HFFc6 (cell line): ENCODE measurements around the gene NRK. TPM values are rescaled to one million over a fixed set of nuclear protein-coding genes. Genes with fewer than 3 reads are reported as not detected.
"Not testable (repeated sequence)": the region's sequence is repeated elsewhere in the genome, so short reads cannot be mapped to it uniquely, and the experiment has no call there.

Source experiments
- DNase-seq: peaks from one replicate; pipeline ENCODE4 v3.0.0-alpha.2; 2018
- H3K27ac Mint-ChIP-seq: 2 replicates; pipeline ENCODE4 v1.8.0; 2020; ENCODE audit warnings: mild to moderate bottlenecking, mixed read lengths
- H3K27me3 Mint-ChIP-seq: 2 replicates; pipeline ENCODE4 v1.8.0; 2021; ENCODE audit warnings: mild to moderate bottlenecking, moderate library complexity, mixed read lengths; ENCODE audit not compliant: insufficient read depth
- H3K36me3 Mint-ChIP-seq: 2 replicates; pipeline ENCODE4 v1.8.0; 2021; ENCODE audit warnings: low read depth, mixed read lengths
- H3K4me1 Mint-ChIP-seq: 2 replicates; pipeline ENCODE4 v1.8.0; 2020; ENCODE audit warnings: low read depth, mixed read lengths
- H3K4me3 Mint-ChIP-seq: 2 replicates; pipeline ENCODE4 v1.8.0; 2020; ENCODE audit warnings: mild to moderate bottlenecking, moderate library complexity, mixed read lengths
- H3K9me3 Mint-ChIP-seq: 2 replicates; pipeline ENCODE4 v1.8.0; 2020; ENCODE audit warnings: mild to moderate bottlenecking, mixed read lengths
- long read RNA-seq: library from polyadenylated mRNA; unstranded; transcript quantifications from one replicate; pipeline ENCODE4 v2.0.0, GENCODE V29; 2019
- total RNA-seq, 6 experiments: library from RNA; stranded (reverse); fragmentation: NEBNext Ultra II Directional; extraction: Animal tissue kit (Norgen Biotek cat#: 25700); gene quantifications; 2 replicates in 1 of 6; 3 replicates in 5 of 6; pipeline ENCODE4 v1.2.3, GENCODE V29; 2021
- TF ChIP-seq, protein P1 (sequence below): fragments of 200-600 bp; sonication (generic); IDR thresholded peaks from 2 replicates; pipeline ENCODE4 v1.5.0; 2021; ENCODE audit warnings: antibody characterized with exemption, mild to moderate bottlenecking

NRK gene, protein sequence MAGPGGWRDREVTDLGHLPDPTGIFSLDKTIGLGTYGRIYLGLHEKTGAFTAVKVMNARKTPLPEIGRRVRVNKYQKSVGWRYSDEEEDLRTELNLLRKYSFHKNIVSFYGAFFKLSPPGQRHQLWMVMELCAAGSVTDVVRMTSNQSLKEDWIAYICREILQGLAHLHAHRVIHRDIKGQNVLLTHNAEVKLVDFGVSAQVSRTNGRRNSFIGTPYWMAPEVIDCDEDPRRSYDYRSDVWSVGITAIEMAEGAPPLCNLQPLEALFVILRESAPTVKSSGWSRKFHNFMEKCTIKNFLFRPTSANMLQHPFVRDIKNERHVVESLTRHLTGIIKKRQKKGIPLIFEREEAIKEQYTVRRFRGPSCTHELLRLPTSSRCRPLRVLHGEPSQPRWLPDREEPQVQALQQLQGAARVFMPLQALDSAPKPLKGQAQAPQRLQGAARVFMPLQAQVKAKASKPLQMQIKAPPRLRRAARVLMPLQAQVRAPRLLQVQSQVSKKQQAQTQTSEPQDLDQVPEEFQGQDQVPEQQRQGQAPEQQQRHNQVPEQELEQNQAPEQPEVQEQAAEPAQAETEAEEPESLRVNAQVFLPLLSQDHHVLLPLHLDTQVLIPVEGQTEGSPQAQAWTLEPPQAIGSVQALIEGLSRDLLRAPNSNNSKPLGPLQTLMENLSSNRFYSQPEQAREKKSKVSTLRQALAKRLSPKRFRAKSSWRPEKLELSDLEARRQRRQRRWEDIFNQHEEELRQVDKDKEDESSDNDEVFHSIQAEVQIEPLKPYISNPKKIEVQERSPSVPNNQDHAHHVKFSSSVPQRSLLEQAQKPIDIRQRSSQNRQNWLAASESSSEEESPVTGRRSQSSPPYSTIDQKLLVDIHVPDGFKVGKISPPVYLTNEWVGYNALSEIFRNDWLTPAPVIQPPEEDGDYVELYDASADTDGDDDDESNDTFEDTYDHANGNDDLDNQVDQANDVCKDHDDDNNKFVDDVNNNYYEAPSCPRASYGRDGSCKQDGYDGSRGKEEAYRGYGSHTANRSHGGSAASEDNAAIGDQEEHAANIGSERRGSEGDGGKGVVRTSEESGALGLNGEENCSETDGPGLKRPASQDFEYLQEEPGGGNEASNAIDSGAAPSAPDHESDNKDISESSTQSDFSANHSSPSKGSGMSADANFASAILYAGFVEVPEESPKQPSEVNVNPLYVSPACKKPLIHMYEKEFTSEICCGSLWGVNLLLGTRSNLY (N-terminal part only)
- not detected for total RNA-seq
- long read RNA-seq = 0 reads

DNA sequence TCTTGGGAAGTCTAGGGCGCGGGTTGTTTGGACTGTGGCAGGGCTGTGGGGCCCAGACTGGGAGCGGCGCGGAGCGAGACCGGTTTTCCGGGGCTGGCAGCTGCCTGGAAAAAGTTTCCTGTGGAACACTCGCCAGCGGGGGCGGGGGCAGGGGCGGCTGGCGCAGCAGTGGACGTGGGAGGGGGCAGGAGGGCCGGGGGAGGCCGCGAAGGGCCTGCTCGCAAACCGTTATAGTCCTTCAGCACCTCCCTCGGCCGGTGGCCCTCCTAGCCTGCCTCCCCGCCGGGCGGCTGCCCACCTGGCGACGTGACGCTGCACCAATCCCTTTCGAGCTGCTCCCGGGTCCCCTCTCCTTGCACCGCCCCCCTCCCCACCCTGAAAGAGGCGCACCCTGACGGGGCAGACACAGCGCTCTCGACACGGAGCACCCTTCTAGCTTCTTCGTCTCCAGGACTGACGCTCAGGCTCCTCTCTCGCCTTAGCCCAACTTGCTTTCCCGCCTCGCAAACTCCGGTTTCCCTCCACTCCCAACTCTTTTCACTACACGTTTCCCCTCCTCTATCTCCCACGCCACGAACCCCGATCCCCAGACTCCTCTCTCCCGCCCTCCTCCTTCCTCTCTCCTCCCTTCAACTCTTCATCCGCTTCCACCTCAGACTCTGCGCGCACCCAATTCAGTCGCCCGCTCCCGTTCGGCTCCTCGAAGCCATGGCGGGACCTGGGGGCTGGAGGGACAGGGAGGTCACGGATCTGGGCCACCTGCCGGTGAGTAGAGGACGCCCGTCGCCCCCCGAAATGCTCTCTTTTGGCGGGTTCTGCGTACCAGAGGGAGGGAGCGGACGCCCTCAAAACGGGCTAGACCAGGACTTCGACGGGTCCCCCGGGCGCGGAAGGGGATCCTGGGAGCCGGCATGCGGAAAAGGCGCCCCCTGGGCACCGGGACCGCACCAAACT is at the start of gene NRK:
NRK (plus strand) TSS at position 402 of the 954 bp plus-strand sequence; CDS start at position 709, 307 bp downstream.
- Mint-ChIP-seq H3K4me1 (no peaks in the 10 kb centered on the region), H3K36me3 (no peaks in the 10 kb centered on the region), H3K27ac (no peak within 1 kb of the TSS), H3K27me3 (peaks cover 6% of the 10 kb centered on the region; the same call in 1 of the 2 replicates), H3K4me3 (no peak within 1 kb of the TSS), H3K9me3 (no peaks in the 10 kb centered on the region)
- TF ChIP-seq, protein P1, sequence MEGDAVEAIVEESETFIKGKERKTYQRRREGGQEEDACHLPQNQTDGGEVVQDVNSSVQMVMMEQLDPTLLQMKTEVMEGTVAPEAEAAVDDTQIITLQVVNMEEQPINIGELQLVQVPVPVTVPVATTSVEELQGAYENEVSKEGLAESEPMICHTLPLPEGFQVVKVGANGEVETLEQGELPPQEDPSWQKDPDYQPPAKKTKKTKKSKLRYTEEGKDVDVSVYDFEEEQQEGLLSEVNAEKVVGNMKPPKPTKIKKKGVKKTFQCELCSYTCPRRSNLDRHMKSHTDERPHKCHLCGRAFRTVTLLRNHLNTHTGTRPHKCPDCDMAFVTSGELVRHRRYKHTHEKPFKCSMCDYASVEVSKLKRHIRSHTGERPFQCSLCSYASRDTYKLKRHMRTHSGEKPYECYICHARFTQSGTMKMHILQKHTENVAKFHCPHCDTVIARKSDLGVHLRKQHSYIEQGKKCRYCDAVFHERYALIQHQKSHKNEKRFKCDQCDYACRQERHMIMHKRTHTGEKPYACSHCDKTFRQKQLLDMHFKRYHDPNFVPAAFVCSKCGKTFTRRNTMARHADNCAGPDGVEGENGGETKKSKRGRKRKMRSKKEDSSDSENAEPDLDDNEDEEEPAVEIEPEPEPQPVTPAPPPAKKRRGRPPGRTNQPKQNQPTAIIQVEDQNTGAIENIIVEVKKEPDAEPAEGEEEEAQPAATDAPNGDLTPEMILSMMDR = no peak
- no peak for DNase-seq

DNA sequence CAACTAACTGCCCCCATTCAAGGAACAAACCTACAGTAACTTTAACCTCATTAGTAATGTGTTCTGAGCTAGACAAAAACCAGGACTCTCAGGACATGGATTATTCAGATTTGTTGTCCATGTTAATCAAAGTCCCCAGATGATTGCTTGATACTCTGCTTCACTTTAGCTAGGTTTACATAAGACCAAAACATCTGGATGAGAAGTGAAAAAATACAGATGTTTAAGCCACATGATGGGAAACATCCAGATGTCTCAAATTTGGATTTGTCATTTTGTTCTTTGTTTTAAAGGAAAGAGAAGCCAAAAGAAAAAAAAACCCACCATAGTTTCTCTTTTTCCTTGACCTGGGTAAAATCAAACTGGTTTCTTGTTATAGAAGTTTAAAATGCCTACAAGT is 48.5 kb upstream of the NRK start:
- H3K36me3 Mint-ChIP-seq = no peaks in the 10 kb centered on the region
- H3K27me3 Mint-ChIP-seq = no peaks in the 10 kb centered on the region
- peaks cover 6% of the 10 kb centered on the region; the same call in 1 of the 2 replicates for H3K9me3 Mint-ChIP-seq
- no peak overlapping the region for H3K4me3 Mint-ChIP-seq
- H3K27ac Mint-ChIP-seq = no peak overlapping the region
- DNase-seq = no peak
- TF ChIP-seq, protein P1 = no peak
- H3K4me1 Mint-ChIP-seq = no peaks in the 10 kb centered on the region

DNA sequence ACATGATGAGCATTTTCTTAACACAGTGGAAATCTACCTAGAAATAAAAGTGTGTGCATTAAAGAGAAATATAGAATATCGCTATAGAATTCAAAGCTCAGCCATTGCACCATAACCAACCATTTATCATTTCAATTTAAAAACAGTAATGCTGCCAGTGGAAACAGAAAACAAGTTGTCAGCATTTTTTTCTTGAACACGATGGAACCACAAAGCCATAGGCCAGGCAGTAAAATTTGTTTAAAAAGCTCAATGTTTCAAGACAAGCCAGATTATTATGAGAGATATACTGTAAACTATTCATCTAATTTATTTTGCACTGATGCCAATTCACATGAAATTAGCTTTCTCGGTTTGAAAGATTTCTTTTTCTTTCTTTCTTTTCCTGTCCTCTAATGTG is 46.7 kb upstream of the NRK start:
- Mint-ChIP-seq H3K4me3 (no peak overlapping the region), H3K27ac (no peak overlapping the region), H3K9me3 (peaks cover 6% of the 10 kb centered on the region; the same call in 1 of the 2 replicates), H3K36me3 (no peaks in the 10 kb centered on the region), H3K4me1 (no peaks in the 10 kb centered on the region), H3K27me3 (no peaks in the 10 kb centered on the region)
- DNase-seq = no peak
- TF ChIP-seq, protein P1 = no peak

DNA sequence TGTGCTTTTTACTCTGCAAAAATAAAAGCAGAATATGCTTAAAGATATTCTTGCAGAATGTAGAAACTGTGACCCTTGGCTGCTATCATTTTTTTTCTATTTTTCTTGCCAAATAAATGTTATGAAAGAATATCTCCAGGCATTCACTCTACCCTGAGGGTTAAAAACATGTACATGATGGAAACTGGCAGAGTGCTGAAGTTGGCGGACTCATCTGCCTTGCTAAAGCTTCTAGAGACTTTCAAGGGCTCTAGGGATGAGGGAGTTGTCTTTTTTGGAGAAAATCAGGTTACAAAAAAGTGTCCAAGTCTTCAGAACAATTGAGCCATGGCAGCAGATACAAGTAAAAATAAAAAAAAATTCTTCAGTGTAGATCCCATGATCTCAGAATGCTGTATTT is 40.5 kb upstream of the NRK start:
- H3K4me3 Mint-ChIP-seq = no peak overlapping the region

DNA sequence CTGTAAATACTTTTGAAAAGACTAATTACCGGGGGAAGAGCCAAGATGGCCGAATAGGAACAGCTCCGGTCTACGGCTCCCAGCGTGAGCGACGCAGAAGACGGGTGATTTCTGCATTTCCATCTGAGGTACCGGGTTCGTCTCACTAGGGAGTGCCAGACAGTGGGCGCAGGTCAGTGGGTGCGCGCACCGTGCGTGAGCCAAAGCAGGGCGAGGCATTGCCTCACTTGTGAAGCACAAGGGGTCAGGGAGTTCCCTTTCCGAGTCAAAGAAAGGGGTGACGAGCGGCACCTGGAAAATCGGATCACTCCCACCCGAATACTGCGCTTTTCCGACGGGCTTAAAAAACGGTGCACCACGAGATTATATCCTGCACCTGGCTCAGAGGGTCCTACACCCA is 25.5 kb upstream of the NRK start:
- not testable (repeated sequence) for H3K27me3 Mint-ChIP-seq, H3K27ac Mint-ChIP-seq, H3K4me3 Mint-ChIP-seq, H3K4me1 Mint-ChIP-seq, DNase-seq, H3K36me3 Mint-ChIP-seq, H3K9me3 Mint-ChIP-seq

More for the DNA sequence above, 40.5 kb upstream of the NRK start:
- TF ChIP-seq, protein P1 = no peak
- no peaks in the 10 kb centered on the region for H3K27me3 Mint-ChIP-seq
- H3K27ac Mint-ChIP-seq = no peak overlapping the region
- no peak for DNase-seq
- no peaks in the 10 kb centered on the region; the same call in 1 of the 2 replicates for H3K9me3 Mint-ChIP-seq
- no peaks in the 10 kb centered on the region for H3K4me1 Mint-ChIP-seq
- no peaks in the 10 kb centered on the region for H3K36me3 Mint-ChIP-seq
